Thyroid gland (tissue), 4 donors: ENCODE data around the gene GNS.

ENCODE experiments used
- POLR2A ChIP-seq, 2 donors: fragments of 450-650 bp; IDR thresholded peaks; one replicate each; pipeline ENCODE4 v1.6.1; 2017; ENCODE audit warnings: antibody characterized with exemption in 2 of 2, mild to moderate bottlenecking in 2 of 2, moderate library complexity in 1 of 2
- TF ChIP-seq, protein P1 (sequence below), 6 experiments: fragments of 200-600 bp in 3 of 6; fragments of 450-650 bp in 3 of 6; sonication (generic) in 3 of 6; IDR thresholded peaks; one replicate each; pipeline ENCODE4 v1.5.1; 2016 to 2019; ENCODE audit warnings: antibody characterized with exemption in 6 of 6, mild to moderate bottlenecking in 2 of 6, inconsistent platforms in 1 of 6, moderate library complexity in 1 of 6

- no peak for TF ChIP-seq POLR2A (IDR thresholded peaks at IDR 0.05)
- TF ChIP-seq, protein P1, sequence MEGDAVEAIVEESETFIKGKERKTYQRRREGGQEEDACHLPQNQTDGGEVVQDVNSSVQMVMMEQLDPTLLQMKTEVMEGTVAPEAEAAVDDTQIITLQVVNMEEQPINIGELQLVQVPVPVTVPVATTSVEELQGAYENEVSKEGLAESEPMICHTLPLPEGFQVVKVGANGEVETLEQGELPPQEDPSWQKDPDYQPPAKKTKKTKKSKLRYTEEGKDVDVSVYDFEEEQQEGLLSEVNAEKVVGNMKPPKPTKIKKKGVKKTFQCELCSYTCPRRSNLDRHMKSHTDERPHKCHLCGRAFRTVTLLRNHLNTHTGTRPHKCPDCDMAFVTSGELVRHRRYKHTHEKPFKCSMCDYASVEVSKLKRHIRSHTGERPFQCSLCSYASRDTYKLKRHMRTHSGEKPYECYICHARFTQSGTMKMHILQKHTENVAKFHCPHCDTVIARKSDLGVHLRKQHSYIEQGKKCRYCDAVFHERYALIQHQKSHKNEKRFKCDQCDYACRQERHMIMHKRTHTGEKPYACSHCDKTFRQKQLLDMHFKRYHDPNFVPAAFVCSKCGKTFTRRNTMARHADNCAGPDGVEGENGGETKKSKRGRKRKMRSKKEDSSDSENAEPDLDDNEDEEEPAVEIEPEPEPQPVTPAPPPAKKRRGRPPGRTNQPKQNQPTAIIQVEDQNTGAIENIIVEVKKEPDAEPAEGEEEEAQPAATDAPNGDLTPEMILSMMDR (IDR thresholded peaks at IDR 0.05) = no peak
Observed at GRCh38 chr12:64747695-64748094, 11.5 kb downstream of the GNS start.
